Endothelial cell (in vitro differentiated cells): ENCODE measurements around the gene SERPINA12. TPM values are rescaled to one million over a fixed set of nuclear protein-coding genes. Genes with fewer than 3 reads are reported as not detected.

Source experiments
- DNase-seq: peaks from one replicate; pipeline ENCODE4 v3.0.0; 2021; ENCODE audit warnings: low spot score
- H3K27ac Mint-ChIP-seq: one replicate; pipeline ENCODE4 v1.8.0; 2021; ENCODE audit warnings: mixed read lengths, inconsistent platforms; ENCODE audit not compliant: unreplicated experiment
- H3K27me3 Mint-ChIP-seq: one replicate; pipeline ENCODE4 v1.8.0; 2021; ENCODE audit warnings: mild to moderate bottlenecking, moderate library complexity, mixed read lengths, inconsistent platforms; ENCODE audit not compliant: unreplicated experiment
- H3K36me3 Mint-ChIP-seq: one replicate; pipeline ENCODE4 v1.8.0; 2021; ENCODE audit warnings: mild to moderate bottlenecking, low read depth, mixed read lengths, inconsistent platforms; ENCODE audit not compliant: unreplicated experiment
- H3K4me1 Mint-ChIP-seq: one replicate; pipeline ENCODE4 v1.8.0; 2021; ENCODE audit warnings: mild to moderate bottlenecking, mixed read lengths, inconsistent platforms; ENCODE audit not compliant: unreplicated experiment
- H3K4me3 Mint-ChIP-seq: one replicate; pipeline ENCODE4 v1.8.0; 2021; ENCODE audit warnings: mild to moderate bottlenecking, mixed read lengths, inconsistent platforms; ENCODE audit not compliant: unreplicated experiment
- H3K9me3 Mint-ChIP-seq: one replicate; pipeline ENCODE4 v1.8.0; 2021; ENCODE audit warnings: mixed read lengths, inconsistent platforms; ENCODE audit not compliant: unreplicated experiment
- CTCF ChIP-seq: fragments of 200-600 bp; sonication (generic); IDR thresholded peaks from one replicate; pipeline ENCODE4 v1.5.0; 2021; ENCODE audit warnings: antibody characterized with exemption; ENCODE audit not compliant: unreplicated experiment
- total RNA-seq: library from RNA; stranded (reverse); fragmentation: NEBNext Ultra II Directional; extraction: Animal tissue kit (Norgen Biotek cat#: 25700); gene quantifications from one replicate; pipeline ENCODE4 v1.2.1, GENCODE V29; 2021; ENCODE audit not compliant: unreplicated experiment

The SERPINA12 gene
- total RNA-seq, 1 donor from 2014 or later: not detected

GRCh38 chr14:94505206-94505605, 4.1 kb downstream of the SERPINA12 start:
- no peak for TF ChIP-seq CTCF
- H3K9me3 Mint-ChIP-seq: no peaks in the 10 kb centered on the region
- peaks cover 3% of the 10 kb centered on the region for H3K27me3 Mint-ChIP-seq
- H3K4me3 Mint-ChIP-seq: no peak overlapping the region
- no peak overlapping the region for H3K27ac Mint-ChIP-seq
- no peaks in the 10 kb centered on the region for H3K36me3 Mint-ChIP-seq
- H3K4me1 Mint-ChIP-seq: no peaks in the 10 kb centered on the region
- no peak for DNase-seq

- Mint-ChIP-seq H3K27ac (no peak overlapping the region), H3K4me1 (no peaks in the 10 kb centered on the region), H3K36me3 (no peaks in the 10 kb centered on the region), H3K4me3 (no peak overlapping the region), H3K27me3 (peaks cover 6% of the 10 kb centered on the region), H3K9me3 (no peaks in the 10 kb centered on the region)
- TF ChIP-seq CTCF: no peak
- no peak for DNase-seq
Observed at GRCh38 chr14:94501588-94502516, 7.4 kb downstream of the SERPINA12 start.

GRCh38 chr14:94500264-94500663, 9.0 kb downstream of the SERPINA12 start:
- peaks cover 6% of the 10 kb centered on the region for H3K27me3 Mint-ChIP-seq
- no peak for TF ChIP-seq CTCF
- H3K4me3 Mint-ChIP-seq: no peak overlapping the region
- H3K9me3 Mint-ChIP-seq: no peaks in the 10 kb centered on the region
- no peaks in the 10 kb centered on the region for H3K36me3 Mint-ChIP-seq
- H3K4me1 Mint-ChIP-seq: no peaks in the 10 kb centered on the region
- H3K27ac Mint-ChIP-seq: no peak overlapping the region
- DNase-seq: no peak

- Mint-ChIP-seq H3K4me3 (no peak overlapping the region), H3K36me3 (no peaks in the 10 kb centered on the region), H3K9me3 (no peaks in the 10 kb centered on the region), H3K27ac (no peak overlapping the region), H3K4me1 (no peaks in the 10 kb centered on the region), H3K27me3 (peaks cover 6% of the 10 kb centered on the region)
- TF ChIP-seq CTCF: no peak
- no peak for DNase-seq
Observed at GRCh38 chr14:94499673-94500072, 9.6 kb downstream of the SERPINA12 start.

- H3K36me3 Mint-ChIP-seq: no peaks in the 10 kb centered on the region
- no peak for DNase-seq
- no peak for TF ChIP-seq CTCF
- H3K4me3 Mint-ChIP-seq: no peak overlapping the region
- no peaks in the 10 kb centered on the region for H3K4me1 Mint-ChIP-seq
- no peaks in the 10 kb centered on the region for H3K9me3 Mint-ChIP-seq
- peaks cover 6% of the 10 kb centered on the region for H3K27me3 Mint-ChIP-seq
- H3K27ac Mint-ChIP-seq: no peak overlapping the region
Observed at GRCh38 chr14:94498215-94498614, 11.1 kb downstream of the SERPINA12 start.
